ENCODE results near the gene S100A13. TPM values are rescaled to one million over a fixed set of nuclear protein-coding genes. Genes with fewer than 3 reads are reported as not detected.

Gene S100A13
- total RNA-seq, 2 experiments from 2014 or later, result 3.9 to 4.2 TPM

DNA sequence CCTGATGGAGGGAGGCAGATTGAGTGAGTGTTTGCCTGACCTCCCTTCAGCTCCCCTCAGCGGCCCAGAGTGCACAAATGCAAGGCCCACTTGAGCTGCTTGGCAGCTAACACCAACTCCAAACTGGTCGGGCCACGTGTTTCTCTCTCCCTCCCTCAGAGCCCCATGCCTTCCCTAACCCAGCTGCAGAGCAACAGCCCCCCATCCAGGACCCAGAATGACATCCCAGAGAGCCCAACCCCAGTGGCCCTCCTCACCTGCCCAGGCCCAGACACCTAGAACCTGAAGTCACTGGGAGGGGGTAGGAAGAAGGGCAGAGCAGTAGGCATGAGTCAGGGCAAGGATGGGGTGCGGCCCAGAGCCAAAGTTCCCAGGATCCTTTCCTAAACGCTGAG is 10.4 kb downstream of the S100A13 start:
- Mint-ChIP-seq H3K27ac (no peak overlapping the region), H3K27me3 (no peaks in the 10 kb centered on the region)
- POLR2A ChIA-PET, result interaction anchor here (0.6 kb wide), 1 partner anchor 192 kb away, joined by 3 read pairs; no protein-coding TSS in a partner anchor

DNA sequence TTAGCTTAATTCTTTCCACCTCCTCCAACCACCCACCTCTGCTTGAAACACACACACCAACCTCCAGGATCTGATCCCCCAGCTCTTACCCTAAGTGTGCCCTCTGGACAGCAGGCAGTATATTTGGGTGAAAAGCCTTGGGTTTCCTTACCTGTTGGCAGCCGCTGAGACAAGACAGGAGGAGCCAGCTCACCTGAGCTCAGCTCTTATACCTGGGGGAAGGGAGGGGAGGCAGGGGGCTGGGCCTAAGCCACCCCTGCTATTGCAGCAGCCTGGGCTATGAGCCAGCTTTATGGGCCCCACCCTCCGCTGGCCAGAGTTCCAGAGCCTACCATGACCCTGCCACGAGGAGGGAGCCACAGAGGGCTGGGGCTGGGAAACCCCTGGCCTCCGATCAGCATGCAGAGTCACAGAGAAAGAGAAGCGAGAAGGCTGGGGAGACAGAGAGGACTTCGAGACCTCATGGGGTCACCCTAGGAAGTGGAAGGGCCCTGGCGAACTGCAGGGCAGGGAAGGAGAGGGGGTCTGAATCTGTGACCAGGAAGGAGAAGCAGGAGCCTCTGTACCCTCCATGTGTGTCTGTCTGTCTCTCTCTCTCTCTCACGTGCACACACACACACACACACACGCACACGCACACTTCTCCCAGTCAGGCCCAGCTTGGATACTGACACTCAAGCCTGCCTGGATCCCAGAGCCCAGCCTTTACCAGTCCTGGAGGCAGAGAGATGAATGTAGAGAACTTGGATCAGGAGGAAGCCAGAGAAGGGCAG is 11.0 kb downstream of the S100A13 start, which contains the start of gene S100A14:
Gene S100A14, minus strand, starts transcription at position 182 of the 773 bp plus-strand sequence. CDS start 467 bp downstream, outside the sequence.
- Mint-ChIP-seq H3K36me3 (ENCODE audit: low read depth) (no peaks in the 10 kb centered on the region), H3K27ac (peak within 1 kb of the TSS; percentile 55), H3K4me1 (peaks cover 7% of the 10 kb centered on the region), H3K9me3 (no peaks in the 10 kb centered on the region), H3K4me3 (no peak within 1 kb of the TSS), H3K27me3 (no peaks in the 10 kb centered on the region)
- no peak for DNase-seq
- ChIA-PET CTCF (interaction anchor here (1.4 to 8.0 kb wide), 7 partner anchors 11 to 96 kb away, joined by 3 to 45 read pairs (median 4); partner anchors contain the start of genes CHTOP, S100A1 and S100A13), POLR2A (interaction anchor here (0.6 kb wide), 1 partner anchor 193 kb away, joined by 3 read pairs; no protein-coding TSS in a partner anchor)

More for the DNA sequence above, 10.4 kb downstream of the S100A13 start:
- H3K4me3 Mint-ChIP-seq, result no peak overlapping the region
- CTCF ChIA-PET, result interaction anchor here (1.1 to 8.0 kb wide), 9 partner anchors 11 to 106 kb away, joined by 4 to 45 read pairs (median 5); partner anchors contain the start of genes CHTOP, S100A1 and S100A13
- H3K9me3 Mint-ChIP-seq, result no peaks in the 10 kb centered on the region
- peaks cover 7% of the 10 kb centered on the region for H3K4me1 Mint-ChIP-seq
- no peak for DNase-seq
- H3K36me3 Mint-ChIP-seq (ENCODE audit: low read depth), result no peaks in the 10 kb centered on the region

DNA sequence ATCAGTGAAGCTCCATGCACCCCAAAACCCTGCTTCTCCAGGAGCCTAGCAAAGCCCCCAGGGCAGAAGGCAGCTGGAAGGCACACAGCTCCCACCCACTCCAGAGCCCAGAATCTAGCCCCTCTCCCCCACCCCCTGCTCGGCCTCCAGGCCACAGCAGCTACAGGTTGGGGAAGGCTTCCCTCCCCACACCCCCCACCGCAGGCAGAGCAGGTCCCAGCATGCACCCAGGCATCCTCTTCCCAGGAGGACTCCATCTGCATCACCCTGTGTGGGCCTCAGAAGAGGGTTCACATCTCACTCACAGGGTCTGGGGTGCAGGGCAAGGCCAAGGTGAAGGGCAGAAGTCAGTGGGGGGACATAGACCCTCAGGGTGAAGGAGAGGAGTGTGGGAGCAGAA is 11.9 kb downstream of the S100A13 start:
- POLR2A ChIA-PET, result no interaction called here
- DNase-seq, result no peak
- Mint-ChIP-seq H3K4me3 (no peak overlapping the region), H3K9me3 (no peaks in the 10 kb centered on the region), H3K27ac (no peak overlapping the region), H3K4me1 (peaks cover 7% of the 10 kb centered on the region), H3K27me3 (no peaks in the 10 kb centered on the region), H3K36me3 (ENCODE audit: low read depth) (no peaks in the 10 kb centered on the region)
- CTCF ChIA-PET, result interaction anchor here (0.6 to 8.0 kb wide), 7 partner anchors 12 to 43 kb away, joined by 3 to 45 read pairs (median 3); partner anchors contain the start of genes S100A1, S100A13 and SNAPIN

DNA sequence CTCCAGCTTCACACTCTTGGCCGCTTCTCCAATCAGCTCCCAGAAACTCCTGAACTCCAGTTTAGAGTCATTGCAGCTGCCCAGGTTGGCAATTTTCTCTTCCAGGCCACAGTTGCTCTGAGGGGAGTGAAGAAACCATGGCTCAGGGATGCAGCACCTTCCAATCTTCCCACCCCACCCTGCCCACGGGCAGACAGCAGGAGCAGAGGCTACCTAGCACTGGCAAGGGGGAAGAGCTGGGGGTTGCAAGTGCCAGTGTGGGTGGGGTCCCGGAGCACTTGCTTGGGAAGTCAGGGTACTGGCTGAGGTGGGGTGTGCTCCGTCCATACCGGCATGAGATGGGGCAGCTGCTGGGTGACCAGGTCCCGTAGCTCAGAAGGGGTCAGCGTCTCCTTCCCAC is 12.4 kb downstream of the S100A13 start:
- Mint-ChIP-seq H3K4me1 (peaks cover 7% of the 10 kb centered on the region), H3K27me3 (no peaks in the 10 kb centered on the region), H3K27ac (no peak overlapping the region), H3K4me3 (no peak overlapping the region), H3K9me3 (no peaks in the 10 kb centered on the region), H3K36me3 (ENCODE audit: low read depth) (no peaks in the 10 kb centered on the region)
- ChIA-PET CTCF (interaction anchor here (0.6 to 8.0 kb wide), 6 partner anchors 13 to 43 kb away, joined by 3 to 45 read pairs (median 3); partner anchors contain the start of genes S100A1, S100A13 and SNAPIN), POLR2A (no interaction called here)
- no peak for DNase-seq

DNA sequence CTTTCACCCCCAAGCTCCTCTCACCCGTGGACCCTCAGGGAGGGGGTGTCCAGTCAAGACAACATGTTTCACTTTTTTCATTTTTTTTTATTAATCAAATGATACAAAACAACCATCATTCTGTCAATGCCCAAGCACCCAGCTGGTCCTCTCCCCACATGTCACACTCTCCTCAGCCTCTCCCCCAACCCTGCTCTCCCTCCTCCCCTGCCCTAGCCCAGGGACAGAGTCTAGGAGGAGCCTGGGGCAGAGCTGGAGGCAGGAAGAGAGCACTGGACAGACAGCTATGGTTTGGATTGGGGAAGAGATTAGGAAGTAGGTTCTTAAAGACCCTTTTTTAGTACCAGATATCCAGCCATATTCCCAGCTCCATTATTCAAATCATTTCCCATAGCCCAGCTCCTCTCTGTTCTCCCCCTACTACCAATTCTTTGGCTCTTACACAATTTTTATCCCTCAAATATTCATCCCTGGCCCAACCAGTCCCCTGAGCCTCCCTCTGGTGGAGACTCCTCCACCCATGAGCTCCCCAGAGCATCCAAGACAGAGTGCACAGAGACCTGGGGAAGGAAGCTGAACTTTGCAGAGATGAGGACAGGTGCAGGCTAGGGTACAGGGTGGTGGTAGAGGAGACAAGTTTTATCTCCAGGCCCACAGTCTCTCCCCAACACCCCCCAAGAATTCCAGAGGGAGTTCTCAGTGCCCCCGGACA is 13.0 kb downstream of the S100A13 start:
- H3K9me3 Mint-ChIP-seq, result no peaks in the 10 kb centered on the region
- no peaks in the 10 kb centered on the region for H3K36me3 Mint-ChIP-seq (ENCODE audit: low read depth)
- no peak overlapping the region for H3K4me3 Mint-ChIP-seq
- ChIA-PET POLR2A (no interaction called here), CTCF (interaction anchor here (1.4 to 8.0 kb wide), 5 partner anchors 13 to 46 kb away, joined by 3 to 45 read pairs (median 4); partner anchors contain the start of genes S100A1 and S100A13)
- peaks cover 7% of the 10 kb centered on the region for H3K4me1 Mint-ChIP-seq
- no peaks in the 10 kb centered on the region for H3K27me3 Mint-ChIP-seq
- no peak for DNase-seq
- no peak overlapping the region for H3K27ac Mint-ChIP-seq

DNA sequence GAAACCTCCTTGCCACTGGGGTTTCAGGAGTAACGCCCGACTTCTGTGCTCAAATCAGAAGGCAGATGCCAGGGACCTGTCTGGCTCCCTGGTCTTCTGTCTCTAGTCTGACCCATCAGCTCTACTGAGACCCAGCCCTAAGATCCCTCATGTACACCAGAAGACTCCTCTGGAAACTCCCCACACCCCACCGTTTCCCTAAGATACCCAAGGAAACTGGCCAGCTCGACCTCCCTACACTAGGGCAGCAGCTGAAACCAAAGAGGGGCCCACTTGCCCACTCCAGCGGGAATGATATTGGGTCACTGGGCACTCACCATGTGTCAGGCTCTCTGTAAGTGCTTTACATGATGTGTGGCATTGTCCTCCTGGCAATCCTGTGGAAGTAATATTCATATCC is 13.9 kb downstream of the S100A13 start:
- no peak for DNase-seq
- Mint-ChIP-seq H3K27ac (no peak overlapping the region), H3K4me3 (no peak overlapping the region), H3K9me3 (no peaks in the 10 kb centered on the region), H3K36me3 (ENCODE audit: low read depth) (no peaks in the 10 kb centered on the region), H3K27me3 (no peaks in the 10 kb centered on the region), H3K4me1 (peaks cover 7% of the 10 kb centered on the region)
- ChIA-PET POLR2A (no interaction called here), CTCF (interaction anchor here (1.4 to 8.0 kb wide), 2 partner anchors 14 to 45 kb away, joined by 4 to 45 read pairs; partner anchors contain the start of genes S100A1 and S100A13)

DNA sequence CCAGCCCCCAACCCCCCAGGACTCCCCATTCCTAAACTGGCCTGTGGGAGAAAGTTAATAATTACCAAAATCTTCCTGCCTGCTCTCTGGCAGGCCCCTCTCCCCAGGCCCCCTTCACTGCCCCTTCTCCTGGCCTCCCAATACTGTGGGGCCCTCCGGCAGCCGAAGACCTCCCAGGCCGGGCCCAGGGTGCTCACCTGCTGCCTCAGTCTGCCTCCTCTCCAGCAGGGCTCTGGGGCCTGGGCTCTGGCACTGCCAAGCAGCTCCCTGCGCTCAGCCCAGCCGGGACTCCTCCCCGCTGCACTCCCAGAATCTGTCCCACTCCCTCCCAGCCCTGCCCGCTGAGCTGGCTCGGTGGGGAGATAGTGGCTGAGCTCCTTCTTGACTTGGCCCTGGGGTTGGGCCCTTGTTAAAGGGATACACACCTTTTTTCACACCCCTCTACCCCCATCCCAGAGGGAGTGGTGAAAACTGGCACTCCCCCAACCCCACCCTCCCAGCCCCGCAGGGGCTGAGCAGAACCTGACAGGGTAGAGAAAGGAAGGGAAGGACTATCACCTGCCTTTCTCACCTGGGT is 14.5 kb downstream of the S100A13 start, which contains the start of gene S100A16:
Gene S100A16, minus strand, starts transcription at position 383 of the 577 bp plus-strand sequence. CDS start 4,986 bp downstream, outside the sequence.
- ChIA-PET POLR2A (no interaction called here), CTCF (interaction anchor here (1.0 to 8.0 kb wide), 3 partner anchors 15 to 81 kb away, joined by 4 to 45 read pairs (median 4); partner anchors contain the start of genes S100A1 and S100A13)
- no peak for DNase-seq
- Mint-ChIP-seq H3K27me3 (no peaks in the 10 kb centered on the region), H3K36me3 (ENCODE audit: low read depth) (no peaks in the 10 kb centered on the region), H3K4me1 (peaks cover 5% of the 10 kb centered on the region), H3K4me3 (no peak within 1 kb of the TSS), H3K27ac (no peak within 1 kb of the TSS), H3K9me3 (no peaks in the 10 kb centered on the region)

DNA sequence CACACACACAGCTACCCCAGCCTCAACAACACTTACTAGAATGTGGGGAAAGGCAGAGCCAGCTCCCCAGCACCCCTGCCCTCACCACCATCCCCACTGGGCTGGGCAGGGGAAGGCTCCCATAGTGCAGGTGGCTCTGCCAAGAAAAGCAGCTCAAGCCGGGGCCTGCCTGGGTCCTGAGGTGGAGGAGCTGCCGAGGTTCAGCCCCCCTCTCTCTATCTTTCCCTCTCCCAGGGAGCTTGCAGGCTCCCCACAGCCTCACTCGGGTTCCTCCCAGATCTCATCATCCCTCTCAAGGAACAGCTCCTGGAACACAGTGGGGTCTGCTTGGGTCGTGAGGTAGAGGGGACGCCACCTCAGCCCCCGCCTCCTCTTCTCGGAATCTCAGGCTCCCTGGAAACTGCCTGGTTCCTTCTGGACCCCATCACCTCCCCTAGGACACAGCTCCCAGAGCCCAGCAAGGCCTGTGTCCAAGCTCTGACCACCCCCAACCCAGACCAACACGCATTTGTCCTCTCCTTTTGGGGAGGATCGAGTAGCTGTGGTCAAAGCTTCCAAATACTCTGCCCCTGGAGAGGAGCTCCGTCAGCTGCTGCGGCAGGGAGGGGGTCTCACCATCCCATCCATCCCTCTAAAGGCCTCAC is 15.1 kb downstream of the S100A13 start:
- DNase-seq, result no peak
- Mint-ChIP-seq H3K36me3 (ENCODE audit: low read depth) (no peaks in the 10 kb centered on the region), H3K27me3 (no peaks in the 10 kb centered on the region), H3K27ac (no peak overlapping the region), H3K4me3 (no peak overlapping the region), H3K9me3 (no peaks in the 10 kb centered on the region), H3K4me1 (no peaks in the 10 kb centered on the region)
- ChIA-PET CTCF (interaction anchor here (1.0 to 8.0 kb wide), 3 partner anchors 9 to 80 kb away, joined by 3 to 45 read pairs (median 4); partner anchors contain the start of genes S100A1 and S100A13), POLR2A (interaction anchor here (0.6 kb wide), 1 partner anchor 564 kb away, joined by 8 read pairs; no protein-coding TSS in a partner anchor)

DNA sequence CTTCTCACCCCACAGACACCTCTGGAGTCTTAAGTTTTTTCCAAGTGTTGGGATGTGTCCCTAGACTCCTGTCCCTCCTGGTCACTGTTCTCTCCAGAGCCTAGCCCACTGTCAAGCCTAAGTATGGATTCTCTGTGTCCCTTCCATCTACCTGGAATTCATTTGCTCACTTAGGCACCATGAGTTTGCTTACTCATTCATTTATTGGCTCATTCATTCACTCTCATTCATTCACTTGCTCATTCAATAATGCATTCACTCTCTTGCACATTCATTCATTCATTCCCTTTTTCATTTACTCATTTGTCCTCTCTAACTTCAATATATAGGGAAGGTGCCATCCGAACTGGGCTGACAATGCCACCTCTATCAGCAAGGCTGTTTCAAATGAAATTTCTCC is 15.9 kb downstream of the S100A13 start:
- DNase-seq, result no peak
- CTCF ChIA-PET, result interaction anchor here (0.6 to 1.5 kb wide), 2 partner anchors 8 to 31 kb away, joined by 3 read pairs; no protein-coding TSS in a partner anchor
- no peak overlapping the region for H3K27ac Mint-ChIP-seq
- H3K9me3 Mint-ChIP-seq, result no peaks in the 10 kb centered on the region
- H3K4me1 Mint-ChIP-seq, result no peaks in the 10 kb centered on the region
- H3K36me3 Mint-ChIP-seq (ENCODE audit: low read depth), result no peaks in the 10 kb centered on the region
- H3K27me3 Mint-ChIP-seq, result no peaks in the 10 kb centered on the region
- H3K4me3 Mint-ChIP-seq, result no peak overlapping the region
- POLR2A ChIA-PET, result interaction anchor here (0.6 kb wide), 1 partner anchor 565 kb away, joined by 8 read pairs; no protein-coding TSS in a partner anchor

DNA sequence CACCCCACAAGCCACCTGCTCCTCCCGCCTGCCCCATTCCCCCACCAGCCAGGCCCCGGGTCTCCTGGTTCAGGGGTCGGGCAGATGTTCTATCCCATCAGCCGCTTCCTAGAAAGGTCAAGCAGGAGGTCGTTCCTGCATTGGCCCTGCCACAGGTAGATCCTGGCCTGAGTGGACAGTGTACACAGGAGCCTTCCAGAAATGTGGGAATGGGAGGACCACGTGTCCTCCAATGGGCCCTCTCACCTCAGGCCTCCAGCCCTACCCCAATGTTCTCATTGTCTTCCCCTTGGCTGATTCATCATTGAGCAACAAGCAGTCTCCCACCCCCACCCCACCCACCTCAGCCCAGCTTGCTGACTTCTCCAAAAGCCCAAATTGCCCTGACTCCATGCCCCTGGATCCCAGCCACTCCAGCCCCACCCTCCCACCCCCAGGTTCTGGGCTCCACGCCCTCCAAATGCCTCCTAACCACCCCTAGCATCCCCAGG is 16.4 kb downstream of the S100A13 start:
- POLR2A ChIA-PET, result no interaction called here
- Mint-ChIP-seq H3K27me3 (no peaks in the 10 kb centered on the region), H3K27ac (no peak overlapping the region), H3K36me3 (ENCODE audit: low read depth) (no peaks in the 10 kb centered on the region), H3K4me1 (no peaks in the 10 kb centered on the region), H3K9me3 (no peaks in the 10 kb centered on the region), H3K4me3 (no peak overlapping the region)
- CTCF ChIA-PET, result interaction anchor here (1.5 kb wide), 1 partner anchor 8 kb away, joined by 3 read pairs; no protein-coding TSS in a partner anchor
- no peak for DNase-seq

DNA sequence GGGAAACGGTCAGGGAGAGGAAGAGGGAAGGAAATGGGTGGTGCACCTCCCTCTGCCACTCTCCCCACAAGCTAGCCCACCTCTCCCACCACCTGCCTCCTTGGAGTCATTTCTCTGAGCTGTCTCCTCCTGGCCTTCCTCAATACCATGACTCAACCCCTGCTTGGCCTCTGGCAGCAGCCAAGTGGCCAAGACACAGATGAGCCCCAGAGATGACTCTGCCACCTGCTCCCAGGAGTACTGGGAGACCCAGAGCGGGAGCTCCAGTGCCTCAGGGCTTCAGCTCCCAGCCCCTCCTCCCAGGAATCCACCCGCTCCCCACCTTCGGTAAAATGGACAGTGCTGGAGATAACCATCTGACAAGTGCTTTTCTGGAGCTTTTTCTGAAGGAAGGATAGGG is 17.0 kb downstream of the S100A13 start:
- ChIA-PET CTCF (no interaction called here), POLR2A (interaction anchor here (0.7 kb wide), 1 partner anchor 34 kb away, joined by 3 read pairs; no protein-coding TSS in a partner anchor)
- Mint-ChIP-seq H3K27ac (no peak overlapping the region), H3K4me3 (no peak overlapping the region), H3K4me1 (no peaks in the 10 kb centered on the region), H3K36me3 (ENCODE audit: low read depth) (no peaks in the 10 kb centered on the region), H3K9me3 (no peaks in the 10 kb centered on the region), H3K27me3 (no peaks in the 10 kb centered on the region)
- no peak for DNase-seq

DNA sequence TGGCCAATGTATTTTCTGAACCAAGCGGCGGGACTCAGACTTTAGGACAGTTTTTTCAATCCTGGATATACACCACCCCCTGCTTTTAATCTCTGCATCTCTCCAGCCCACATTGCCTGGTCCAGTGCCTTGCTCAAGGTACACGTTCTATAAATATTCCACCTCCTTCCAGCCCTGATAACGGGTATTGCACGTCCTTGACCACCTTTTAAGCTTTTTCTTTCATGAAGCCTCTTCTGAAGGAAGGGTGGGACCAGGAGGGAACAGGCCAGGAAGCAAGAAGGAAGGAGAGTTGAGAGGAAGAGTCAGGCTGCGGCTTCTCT is 17.8 kb downstream of the S100A13 start:
- Mint-ChIP-seq H3K27ac (no peak overlapping the region), H3K36me3 (ENCODE audit: low read depth) (no peaks in the 10 kb centered on the region), H3K4me3 (no peak overlapping the region), H3K4me1 (no peaks in the 10 kb centered on the region), H3K27me3 (no peaks in the 10 kb centered on the region), H3K9me3 (no peaks in the 10 kb centered on the region)
- ChIA-PET CTCF (no interaction called here), POLR2A (no interaction called here)
- no peak for DNase-seq
